Measurements from ENCODE around the gene SCEL. TPM values are rescaled to one million over a fixed set of nuclear protein-coding genes. Genes with fewer than 3 reads are reported as not detected.
"Not testable (repeated sequence)": the region's sequence is repeated elsewhere in the genome, so short reads cannot be mapped to it uniquely, and the experiment has no call there.

SCEL gene
- total RNA-seq, 2 experiments from 2014 or later, result not detected

- Histone ChIP-seq H3K9me2 (ENCODE audit: insufficient read depth, low read length) (no peaks in the 10 kb centered on the region), H3K9me3 (ENCODE audit: low read length) (no peaks in the 10 kb centered on the region), H3K36me3 (ENCODE audit: insufficient read depth, low read length) (no peaks in the 10 kb centered on the region), H3K79me2 (ENCODE audit: insufficient read depth, low read depth, low read length) (no peaks in the 10 kb centered on the region), H3K4me3 (ENCODE audit: low read depth, low read length, poor library complexity, severe bottlenecking) (no peak overlapping the region), H3K27ac (ENCODE audit: low read depth, low read length, poor library complexity, severe bottlenecking) (no peak overlapping the region), H2AFZ (ENCODE audit: low read length) (no peak overlapping the region), H3K4me2 (ENCODE audit: low read length) (no peak overlapping the region), H4K20me1 (ENCODE audit: insufficient read depth, low read length) (no peaks in the 10 kb centered on the region), H3K4me1 (ENCODE audit: insufficient read depth, low read length, poor library complexity, severe bottlenecking) (no peaks in the 10 kb centered on the region)
- no peak for DNase-seq (ENCODE audit: low spot score)
- intact Hi-C loops (cut with micrococcal nuclease; ENCODE audit: unreplicated experiment), result no loop called here
- no peak for TF ChIP-seq EZH2phosphoT487 (IDR thresholded peaks at IDR 0.05; ENCODE audit: borderline replicate concordance, low read depth, low read length)
- TF ChIP-seq CTCF (conservative IDR thresholded peaks at IDR 0.05; ENCODE audit: low read length), result no peak
- BruUV-seq (replicated peaks), result no TSS peak
- POLR2A ChIA-PET, result interaction anchor here (1.3 to 2.4 kb wide), 3 partner anchors 14 to 327 kb away, joined by 3 to 5 read pairs (median 3); no protein-coding TSS in a partner anchor
- CTCF ChIA-PET (ENCODE audit: unreplicated experiment), result no interaction called here
Measured at GRCh38 chr13:77516342-77516789, 19.1 kb upstream of the SCEL start.

- Histone ChIP-seq H2AFZ (ENCODE audit: low read length) (no peak overlapping the region), H3K4me2 (ENCODE audit: low read length) (no peak overlapping the region), H3K9me2 (ENCODE audit: insufficient read depth, low read length) (no peaks in the 10 kb centered on the region), H3K27ac (ENCODE audit: low read depth, low read length, poor library complexity, severe bottlenecking) (no peak overlapping the region), H3K4me3 (ENCODE audit: low read depth, low read length, poor library complexity, severe bottlenecking) (no peak overlapping the region), H3K79me2 (ENCODE audit: insufficient read depth, low read depth, low read length) (no peaks in the 10 kb centered on the region), H3K4me1 (ENCODE audit: insufficient read depth, low read length, poor library complexity, severe bottlenecking) (no peaks in the 10 kb centered on the region), H3K9me3 (ENCODE audit: low read length) (no peaks in the 10 kb centered on the region), H4K20me1 (ENCODE audit: insufficient read depth, low read length) (no peaks in the 10 kb centered on the region), H3K36me3 (ENCODE audit: insufficient read depth, low read length) (no peaks in the 10 kb centered on the region)
- ChIA-PET CTCF (ENCODE audit: unreplicated experiment) (no interaction called here), POLR2A (interaction anchor here (0.6 kb wide), 1 partner anchor 46 kb away, joined by 6 read pairs; no protein-coding TSS in a partner anchor)
- no TSS peak for BruUV-seq (replicated peaks)
- intact Hi-C loops (cut with micrococcal nuclease; ENCODE audit: unreplicated experiment), result no loop called here
- TF ChIP-seq EZH2phosphoT487 (IDR thresholded peaks at IDR 0.05; ENCODE audit: borderline replicate concordance, low read depth, low read length) (no peak), CTCF (conservative IDR thresholded peaks at IDR 0.05; ENCODE audit: low read length) (no peak)
- no peak for DNase-seq (ENCODE audit: low spot score)
Measured at GRCh38 chr13:77518266-77518665, 17.2 kb upstream of the SCEL start.

GRCh38 chr13:77519396-77519795 lies 16.1 kb upstream of the SCEL start:
- H4K20me1 ChIP-seq (ENCODE audit: insufficient read depth, low read length); H3K79me2 ChIP-seq (ENCODE audit: insufficient read depth, low read depth, low read length); H3K27ac ChIP-seq (ENCODE audit: low read depth, low read length, poor library complexity, severe bottlenecking); H3K9me2 ChIP-seq (ENCODE audit: insufficient read depth, low read length); H3K4me1 ChIP-seq (ENCODE audit: insufficient read depth, low read length, poor library complexity, severe bottlenecking); H3K36me3 ChIP-seq (ENCODE audit: insufficient read depth, low read length); CTCF ChIA-PET (ENCODE audit: unreplicated experiment); H3K4me2 ChIP-seq (ENCODE audit: low read length); H3K9me3 ChIP-seq (ENCODE audit: low read length); H2AFZ ChIP-seq (ENCODE audit: low read length); H3K4me3 ChIP-seq (ENCODE audit: low read depth, low read length, poor library complexity, severe bottlenecking); BruUV-seq (replicated peaks); DNase-seq (ENCODE audit: low spot score); intact Hi-C loops (cut with micrococcal nuclease; ENCODE audit: unreplicated experiment): not testable (repeated sequence)
- POLR2A ChIA-PET, result interaction anchor here (0.7 kb wide), 1 partner anchor 254 kb away, joined by 3 read pairs; no protein-coding TSS in a partner anchor
